OCI-LY3 (cell line): ENCODE results near the gene KIF12.

Source experiments
- H2AFZ ChIP-seq: fragments of 200-600, 300-600 bp; shearing (Covaris generic); 2 replicates; pipeline ENCODE4 v1.6.0; 2014; ENCODE audit warnings: antibody characterized with exemption, low read depth, low read length
- H3K27ac ChIP-seq: fragments of 200-600, 300-600 bp; sonication (generic); 2 replicates; pipeline ENCODE4 v1.5.1; 2014; ENCODE audit warnings: mild to moderate bottlenecking, low read length, moderate library complexity, mixed read lengths
- H3K27me3 ChIP-seq: fragments of 200-600, 300-600 bp; sonication (generic); 2 replicates; pipeline ENCODE4 v1.6.1; 2014; ENCODE audit warnings: low read depth, low read length, mixed read lengths
- H3K36me3 ChIP-seq: fragments of 200-600, 300-600 bp; sonication (generic); replicated peaks from 2 replicates; pipeline ENCODE3; 2014; ENCODE audit warnings: low read depth, low read length, mixed read lengths
- H3K4me1 ChIP-seq: fragments of 300-600, 200-600 bp; sonication (generic); 2 replicates; pipeline ENCODE4 v1.6.1; 2014; ENCODE audit warnings: low read length, mixed read lengths
- H3K4me2 ChIP-seq: fragments of 200-600, 300-600 bp; sonication (generic); 2 replicates; pipeline ENCODE4 v1.6.1; 2014; ENCODE audit warnings: low read length, mixed read lengths
- H3K4me3 ChIP-seq: fragments of 300-600, 200-600 bp; sonication (generic); 2 replicates; pipeline ENCODE4 v1.5.1; 2014; ENCODE audit warnings: antibody characterized with exemption, mild to moderate bottlenecking, low read length, moderate library complexity
- H3K79me2 ChIP-seq: fragments of 300-600, 200-600 bp; shearing (Covaris generic); 2 replicates; pipeline ENCODE4 v1.6.1; 2014; ENCODE audit warnings: mild to moderate bottlenecking, low read length, mixed read lengths
- H3K9ac ChIP-seq: fragments of 300-600, 200-600 bp; shearing (Covaris generic); 2 replicates; pipeline ENCODE4 v1.6.0; 2014; ENCODE audit warnings: mild to moderate bottlenecking, low read length, moderate library complexity
- H3K9me3 ChIP-seq: fragments of 200-600, 300-600 bp; shearing (Covaris generic); 2 replicates; pipeline ENCODE4 v1.6.1; 2014; ENCODE audit warnings: low read length, mixed read lengths; ENCODE audit not compliant: insufficient read depth
- H4K20me1 ChIP-seq: fragments of 200-600, 300-600 bp; sonication (generic); 2 replicates; pipeline ENCODE4 v1.6.1; 2016; ENCODE audit warnings: low read length, mixed read lengths; ENCODE audit not compliant: insufficient read depth
- CTCF ChIP-seq: fragments of 200-600, 300-600 bp; sonication (generic); IDR thresholded peaks from 2 replicates; pipeline ENCODE4 v1.5.1; 2014; ENCODE audit warnings: antibody characterized with exemption, low read length, low read depth
- EZH2phosphoT487 ChIP-seq: fragments of 200-600 bp; shearing (Covaris generic); IDR thresholded peaks from 2 replicates; pipeline ENCODE4 v1.6.1; 2018; ENCODE audit warnings: antibody characterized with exemption, mixed run types, low read depth

Gene KIF12

GRCh38 chr9:114137831-114138230 is 38.7 kb upstream of the KIF12 start:
- peaks cover 63% of the 10 kb centered on the region for H3K27me3 ChIP-seq
- TF ChIP-seq CTCF (no peak), EZH2phosphoT487 (no peak)

GRCh38 chr9:114134827-114135396 is 35.8 kb upstream of the KIF12 start:
- Histone ChIP-seq H3K4me3 (no peak overlapping the region), H3K4me1 (no peaks in the 10 kb centered on the region), H3K27ac (no peak overlapping the region), H3K79me2 (no peaks in the 10 kb centered on the region), H3K4me2 (no peak overlapping the region), H4K20me1 (no peaks in the 10 kb centered on the region), H3K9ac (no peak overlapping the region), H2AFZ (no peak overlapping the region), H3K36me3 (no peaks in the 10 kb centered on the region), H3K9me3 (no peaks in the 10 kb centered on the region), H3K27me3 (peaks cover 44% of the 10 kb centered on the region)
- TF ChIP-seq EZH2phosphoT487 (no peak), CTCF (no peak)

More at GRCh38 chr9:114137831-114138230, 38.7 kb upstream of the KIF12 start:
- H3K9me3 ChIP-seq = no peaks in the 10 kb centered on the region
- no peak overlapping the region for H2AFZ ChIP-seq
- no peak overlapping the region for H3K4me3 ChIP-seq
- H3K4me1 ChIP-seq = no peaks in the 10 kb centered on the region
- no peaks in the 10 kb centered on the region for H3K79me2 ChIP-seq
- no peaks in the 10 kb centered on the region for H4K20me1 ChIP-seq
- no peak overlapping the region for H3K4me2 ChIP-seq
- no peak overlapping the region for H3K27ac ChIP-seq
- no peak overlapping the region for H3K9ac ChIP-seq
- no peaks in the 10 kb centered on the region for H3K36me3 ChIP-seq

GRCh38 chr9:114132550-114132918 is 33.4 kb upstream of the KIF12 start:
- Histone ChIP-seq H3K27ac (no peak overlapping the region), H3K4me2 (no peak overlapping the region), H3K9ac (no peak overlapping the region), H3K4me3 (no peak overlapping the region), H3K36me3 (no peaks in the 10 kb centered on the region), H3K9me3 (no peaks in the 10 kb centered on the region), H2AFZ (no peak overlapping the region), H3K27me3 (peaks cover 46% of the 10 kb centered on the region), H3K79me2 (no peaks in the 10 kb centered on the region), H4K20me1 (no peaks in the 10 kb centered on the region), H3K4me1 (no peaks in the 10 kb centered on the region)
- no peak for TF ChIP-seq CTCF
- TF ChIP-seq EZH2phosphoT487 = no peak

GRCh38 chr9:114131808-114132549 is 32.9 kb upstream of the KIF12 start:
- H2AFZ ChIP-seq = no peak overlapping the region
- no peaks in the 10 kb centered on the region for H3K79me2 ChIP-seq
- H3K27me3 ChIP-seq = peaks cover 49% of the 10 kb centered on the region
- H3K9me3 ChIP-seq = no peaks in the 10 kb centered on the region
- H3K27ac ChIP-seq = no peak overlapping the region
- TF ChIP-seq CTCF (no peak), EZH2phosphoT487 (no peak)
- H4K20me1 ChIP-seq = no peaks in the 10 kb centered on the region
- no peak overlapping the region for H3K4me3 ChIP-seq
- H3K4me1 ChIP-seq = no peaks in the 10 kb centered on the region
- H3K9ac ChIP-seq = no peak overlapping the region
- H3K4me2 ChIP-seq = no peak overlapping the region
- H3K36me3 ChIP-seq = no peaks in the 10 kb centered on the region
